Activated T-helper 2 cell treated with anti-CD3 and anti-CD28 coated beads, Interferon-gamma antibody, Interleukin-2, Interleukin-4, amounts not matched to agents 10 μg/mL and 5 μg/mL and 100 μg/mL, durations not matched to agents 14 hours and 24 hours and 36 hours (primary cell): ENCODE results near the gene EVA1B. TPM values are rescaled to one million over a fixed set of nuclear protein-coding genes. Genes with fewer than 3 reads are reported as not detected.
A peak's percentile ranks its signal among the peaks of the same experiment; 100 is the strongest.

Experiments used
- DNase-seq: peaks from one replicate; pipeline ENCODE4 v3.0.0; 2021; ENCODE audit warnings: low spot score
- H3K27ac Mint-ChIP-seq: one replicate; pipeline ENCODE4 v1.8.0; 2021; ENCODE audit warnings: mixed read lengths
- H3K27me3 Mint-ChIP-seq: one replicate; pipeline ENCODE4 v1.8.0; 2021; ENCODE audit warnings: low read depth, mixed read lengths
- H3K36me3 Mint-ChIP-seq: one replicate; pipeline ENCODE4 v1.8.0; 2021; ENCODE audit warnings: low read depth, mixed read lengths
- H3K4me1 Mint-ChIP-seq: one replicate; pipeline ENCODE4 v1.8.0; 2021; ENCODE audit warnings: low read depth, mixed read lengths
- H3K4me3 Mint-ChIP-seq: one replicate; pipeline ENCODE4 v1.8.0; 2021; ENCODE audit warnings: low read depth, mild to moderate bottlenecking, moderate library complexity, mixed read lengths
- H3K9me3 Mint-ChIP-seq: one replicate; pipeline ENCODE4 v1.8.0; 2021; ENCODE audit warnings: mixed read lengths
- intact Hi-C: fragments of 100-400 bp; cut with micrococcal nuclease; formaldehyde crosslinking; loops from one replicate; pipeline ENCODE4 v1.15.1; 2023
- total RNA-seq: library from RNA; stranded (reverse); gene quantifications from 2 replicates; pipeline ENCODE4 v1.2.3, GENCODE V29; 2022

The EVA1B gene
- total RNA-seq: 10.7 and 11.0 TPM in 2 replicates

- intact Hi-C loops: loop anchor here (1.0 to 5.0 kb wide), 2 partner anchors 17 to 44 kb away; partner anchors contain the start of gene SH3D21
- H3K27ac Mint-ChIP-seq: peak within 1 kb of the TSS; percentile 55
- peaks cover 4% of the 10 kb centered on the region for H3K36me3 Mint-ChIP-seq
- no peaks in the 10 kb centered on the region for H3K27me3 Mint-ChIP-seq
- peaks cover 22% of the 10 kb centered on the region for H3K4me1 Mint-ChIP-seq
- H3K9me3 Mint-ChIP-seq: no peaks in the 10 kb centered on the region
- H3K4me3 Mint-ChIP-seq: peak within 1 kb of the TSS; percentile 75
- DNase-seq: peak; percentile 57
These were observed at the start of gene EVA1B for GRCh38 chr1:36323636-36324352. Gene EVA1B, minus strand, starts transcription at chr1:36323645. Its CDS starts 608 bp downstream, at chr1:36323037.

GRCh38 chr1:36372617-36373016 is 49.2 kb upstream of the EVA1B start:
- Mint-ChIP-seq H3K4me3 (no peak overlapping the region), H3K9me3 (no peaks in the 10 kb centered on the region), H3K27me3 (no peaks in the 10 kb centered on the region), H3K36me3 (peaks cover 5% of the 10 kb centered on the region), H3K4me1 (peaks cover 47% of the 10 kb centered on the region), H3K27ac (no peak overlapping the region)
- DNase-seq: no peak
- intact Hi-C loops: no loop called here

DNA sequence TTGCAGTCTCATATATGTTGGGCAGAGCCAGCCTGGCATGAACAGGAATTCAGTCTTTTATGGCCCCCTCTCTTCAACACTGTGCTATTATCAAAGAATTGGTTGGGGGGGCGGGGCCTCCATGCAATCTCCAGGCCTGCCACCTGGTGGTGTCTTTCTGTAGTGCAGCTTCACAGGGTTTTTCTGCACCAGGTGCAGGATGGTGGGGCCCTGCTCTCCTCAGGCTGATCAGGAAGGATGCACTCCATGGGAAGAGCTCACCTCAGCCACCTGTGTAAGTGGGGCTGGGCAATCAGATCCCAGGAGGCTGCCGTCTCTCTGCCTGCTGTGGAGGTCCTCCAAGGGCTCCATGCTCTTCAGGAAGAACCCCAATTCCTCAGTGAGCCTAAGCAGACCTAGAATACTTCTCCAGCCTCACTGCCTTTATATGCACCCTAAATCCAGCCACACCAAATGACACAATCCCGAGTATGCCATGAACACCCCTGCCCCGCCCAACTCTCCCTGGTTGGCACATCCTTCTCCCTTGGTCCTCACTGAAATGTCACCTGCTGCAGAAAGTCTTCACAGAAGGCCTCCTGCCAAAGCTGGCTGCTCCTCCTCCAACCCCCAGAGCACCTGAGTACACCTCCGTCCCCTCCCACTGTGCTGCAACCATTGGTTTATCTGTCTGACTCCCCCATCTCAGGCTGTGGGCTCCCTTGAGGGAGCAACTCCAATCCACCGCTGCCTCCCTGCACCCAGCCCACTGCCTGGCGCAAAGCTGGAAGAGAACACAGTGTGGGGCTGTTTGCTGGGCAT is 45.8 kb upstream of the EVA1B start:
- Mint-ChIP-seq H3K4me1 (peaks cover 50% of the 10 kb centered on the region), H3K4me3 (no peak overlapping the region), H3K9me3 (no peaks in the 10 kb centered on the region), H3K27me3 (no peaks in the 10 kb centered on the region), H3K27ac (no peak overlapping the region), H3K36me3 (peaks cover 10% of the 10 kb centered on the region)
- peak; percentile 73 for DNase-seq
- intact Hi-C loops: loop anchor here (2.0 to 5.0 kb wide), 2 partner anchors 47 to 52 kb away; partner anchors contain the start of gene EVA1B

DNA sequence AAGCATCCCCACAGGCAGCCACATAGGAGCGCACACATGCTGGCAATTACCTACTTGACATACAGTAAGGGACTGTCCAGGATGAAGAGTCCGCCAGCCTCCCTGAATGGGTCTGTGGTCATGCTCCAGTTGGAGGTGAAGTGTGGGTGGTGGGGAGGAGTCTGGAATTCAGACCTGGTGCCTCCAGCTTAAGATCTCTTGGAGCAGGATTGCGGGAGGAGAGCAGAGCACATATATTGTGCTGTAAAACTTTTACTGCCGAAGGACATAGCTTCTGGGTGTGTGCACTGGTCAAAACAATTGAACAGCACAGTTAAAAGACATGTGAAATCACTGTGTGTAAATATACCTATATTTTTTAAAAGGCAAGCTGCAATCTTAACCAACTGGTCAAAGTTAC is 44.4 kb upstream of the EVA1B start:
- H3K27ac Mint-ChIP-seq: peak overlapping the region; percentile 67
- H3K4me1 Mint-ChIP-seq: peaks cover 36% of the 10 kb centered on the region
- peaks cover 7% of the 10 kb centered on the region for H3K36me3 Mint-ChIP-seq
- H3K4me3 Mint-ChIP-seq: no peak overlapping the region
- H3K9me3 Mint-ChIP-seq: no peaks in the 10 kb centered on the region
- intact Hi-C loops: loop anchor here (1.0 to 5.0 kb wide), 3 partner anchors 25 to 53 kb away; partner anchors contain the start of gene EVA1B
- no peaks in the 10 kb centered on the region for H3K27me3 Mint-ChIP-seq
- no peak for DNase-seq

DNA sequence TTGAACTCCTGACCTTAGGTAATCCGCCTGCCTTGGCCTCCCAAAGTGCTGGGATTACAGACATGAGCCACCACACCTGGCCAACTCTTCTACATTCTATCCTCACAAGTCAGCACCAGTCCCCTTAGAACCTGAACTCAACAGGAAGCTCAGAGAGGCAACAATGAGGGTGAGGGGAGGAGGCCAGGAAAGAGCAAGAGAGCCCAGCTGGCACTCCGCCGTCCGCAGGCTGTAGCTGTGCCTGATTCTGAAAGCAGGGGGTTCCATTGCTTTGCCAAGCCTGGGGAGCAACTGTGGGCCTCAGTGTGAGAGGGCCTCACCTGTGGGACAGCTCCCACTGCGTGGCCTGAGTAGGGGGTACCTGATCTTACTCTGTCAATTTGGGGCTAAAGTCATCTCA is 43.6 kb upstream of the EVA1B start:
- Mint-ChIP-seq H3K36me3 (peaks cover 9% of the 10 kb centered on the region), H3K9me3 (no peaks in the 10 kb centered on the region), H3K4me3 (no peak overlapping the region), H3K27me3 (no peaks in the 10 kb centered on the region), H3K4me1 (peaks cover 35% of the 10 kb centered on the region), H3K27ac (peak overlapping the region; percentile 67)
- intact Hi-C loops: loop anchor here (5.0 kb wide), 1 partner anchor 45 kb away; the partner anchor contains the start of gene EVA1B
- DNase-seq: no peak

GRCh38 chr1:36366091-36366661 is 42.7 kb upstream of the EVA1B start:
- no peak overlapping the region for H3K4me3 Mint-ChIP-seq

GRCh38 chr1:36365381-36365780 is 41.9 kb upstream of the EVA1B start:
- intact Hi-C loops: loop anchor here (5.0 kb wide), 1 partner anchor 43 kb away; the partner anchor contains the start of gene EVA1B
- H3K9me3 Mint-ChIP-seq: no peaks in the 10 kb centered on the region
- peaks cover 35% of the 10 kb centered on the region for H3K4me1 Mint-ChIP-seq

More at GRCh38 chr1:36366091-36366661, 42.7 kb upstream of the EVA1B start:
- no peaks in the 10 kb centered on the region for H3K27me3 Mint-ChIP-seq
- peaks cover 13% of the 10 kb centered on the region for H3K36me3 Mint-ChIP-seq
- H3K27ac Mint-ChIP-seq: peak overlapping the region; percentile 89
- DNase-seq: peak; percentile 42
- H3K9me3 Mint-ChIP-seq: no peaks in the 10 kb centered on the region
- peaks cover 35% of the 10 kb centered on the region for H3K4me1 Mint-ChIP-seq
- intact Hi-C loops: loop anchor here (1.0 to 5.0 kb wide), 2 partner anchors 44 to 60 kb away; partner anchors contain the start of genes EVA1B and SH3D21

DNA sequence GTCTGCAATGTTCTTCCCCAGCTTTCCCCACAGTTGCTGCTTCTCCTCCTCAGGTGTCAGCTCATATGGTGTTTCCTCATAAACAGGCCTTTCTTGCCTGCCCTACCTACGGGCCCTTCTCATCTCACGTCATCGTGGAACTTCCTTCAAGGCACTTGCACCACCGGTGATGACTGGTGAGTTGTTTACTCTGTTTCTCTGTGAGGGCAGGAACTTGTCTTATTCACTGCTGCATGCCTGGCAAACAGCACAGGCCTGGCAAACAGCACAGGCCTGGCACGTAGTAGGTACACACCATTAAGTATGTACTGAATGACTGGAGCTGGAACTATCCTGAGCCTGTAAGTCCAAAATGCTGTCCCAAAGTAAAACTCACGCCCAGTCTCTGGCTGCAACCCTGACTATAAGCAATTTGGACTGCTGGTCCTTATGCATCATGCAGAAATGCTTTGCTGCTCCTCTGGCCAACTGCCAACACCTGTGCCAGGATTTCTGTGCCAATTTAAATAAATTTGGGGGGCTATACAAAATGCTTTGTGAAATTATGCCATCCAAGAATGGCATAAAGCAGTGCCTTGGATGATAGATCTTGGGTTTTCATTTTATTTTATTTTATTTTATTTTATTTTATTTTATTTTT is 36.6 kb upstream of the EVA1B start:
- intact Hi-C loops: no loop called here
- Mint-ChIP-seq H3K27me3 (no peaks in the 10 kb centered on the region), H3K4me1 (peaks cover 8% of the 10 kb centered on the region), H3K9me3 (no peaks in the 10 kb centered on the region), H3K27ac (peak overlapping the region; percentile 81), H3K36me3 (peaks cover 47% of the 10 kb centered on the region), H3K4me3 (no peak overlapping the region)
- no peak for DNase-seq

More at GRCh38 chr1:36365381-36365780, 41.9 kb upstream of the EVA1B start:
- Mint-ChIP-seq H3K27ac (no peak overlapping the region), H3K4me3 (no peak overlapping the region), H3K36me3 (peaks cover 16% of the 10 kb centered on the region), H3K27me3 (no peaks in the 10 kb centered on the region)
- no peak for DNase-seq

DNA sequence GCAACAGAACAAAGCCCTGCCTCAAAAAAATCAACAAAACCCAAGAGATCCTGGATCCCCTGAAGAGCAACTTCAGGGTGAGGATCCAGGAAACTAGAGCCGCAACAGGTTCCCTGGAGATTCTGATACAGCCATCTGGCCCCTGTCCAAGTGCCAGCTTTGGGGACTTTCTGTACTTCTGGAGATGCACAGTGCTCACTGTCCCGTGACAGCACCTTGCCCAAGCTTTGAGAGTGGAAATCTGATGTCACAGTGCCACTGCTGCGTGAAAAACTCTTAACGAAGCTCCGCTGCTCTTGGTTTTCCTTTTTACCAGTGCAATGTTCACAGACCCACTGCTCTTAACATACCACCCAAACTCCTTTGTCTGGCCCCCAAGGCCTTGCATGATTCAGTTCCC is 35.9 kb upstream of the EVA1B start:
- Mint-ChIP-seq H3K27ac (peak overlapping the region; percentile 81), H3K4me3 (no peak overlapping the region)
- intact Hi-C loops: no loop called here

DNA sequence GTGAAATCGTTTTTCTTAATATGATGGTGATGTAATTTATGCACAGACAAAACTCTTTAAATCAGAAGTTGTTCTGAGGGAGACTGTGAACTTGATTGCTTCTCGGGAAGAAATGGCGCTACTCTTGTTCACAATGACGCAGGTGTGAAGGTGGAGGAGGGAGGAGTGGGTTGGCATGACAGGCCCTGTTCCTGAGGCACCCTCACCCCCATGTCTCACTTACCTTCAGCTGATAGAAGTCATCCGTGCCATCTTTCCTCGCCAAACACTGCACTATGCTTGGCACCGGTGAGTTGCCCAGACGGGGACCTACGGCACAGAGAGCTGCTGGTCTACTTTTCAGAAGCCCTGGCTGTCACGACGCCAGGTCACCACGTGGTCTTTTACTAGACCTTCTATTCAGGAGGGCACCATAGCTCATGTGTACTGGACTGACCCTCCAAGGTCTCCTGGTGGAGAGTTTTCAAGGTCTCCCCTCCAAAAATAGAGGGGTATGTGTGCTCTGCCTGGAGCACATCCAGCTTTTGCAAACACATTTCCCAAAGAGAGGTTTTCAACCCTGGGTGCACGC is 35.2 kb upstream of the EVA1B start:
- Mint-ChIP-seq H3K9me3 (no peaks in the 10 kb centered on the region), H3K27me3 (no peaks in the 10 kb centered on the region), H3K4me1 (peaks cover 8% of the 10 kb centered on the region), H3K4me3 (no peak overlapping the region), H3K36me3 (peaks cover 53% of the 10 kb centered on the region), H3K27ac (peak overlapping the region; percentile 81)
- no peak for DNase-seq
- intact Hi-C loops: no loop called here

More for the DNA sequence above, 35.9 kb upstream of the EVA1B start:
- Mint-ChIP-seq H3K9me3 (no peaks in the 10 kb centered on the region), H3K36me3 (peaks cover 51% of the 10 kb centered on the region), H3K27me3 (no peaks in the 10 kb centered on the region), H3K4me1 (peaks cover 8% of the 10 kb centered on the region)
- no peak for DNase-seq

GRCh38 chr1:36355811-36356210 is 32.4 kb upstream of the EVA1B start:
- Mint-ChIP-seq H3K9me3 (no peaks in the 10 kb centered on the region), H3K27ac (no peak overlapping the region), H3K27me3 (no peaks in the 10 kb centered on the region), H3K4me1 (peaks cover 13% of the 10 kb centered on the region), H3K4me3 (no peak overlapping the region), H3K36me3 (peaks cover 47% of the 10 kb centered on the region)
- no peak for DNase-seq
- intact Hi-C loops: no loop called here

DNA sequence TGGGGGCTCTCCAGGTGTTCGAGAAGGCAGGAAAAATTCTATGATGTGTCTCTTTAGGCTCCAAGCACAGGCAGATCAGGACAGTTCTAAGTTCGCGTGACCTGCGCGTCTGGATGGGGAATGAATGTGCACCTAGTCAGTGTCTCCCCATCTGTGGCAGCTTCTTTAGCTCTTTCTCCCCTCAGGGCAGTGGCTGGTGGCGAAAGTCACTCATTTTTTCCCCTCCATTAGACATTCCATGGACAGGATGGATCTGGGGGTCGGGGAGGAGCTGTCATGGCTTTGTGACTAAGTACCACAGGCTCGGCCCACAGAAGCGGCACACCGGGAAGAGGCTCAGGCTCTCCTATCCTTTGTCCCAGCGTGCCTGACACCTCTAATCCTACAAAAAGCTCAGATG is 31.0 kb upstream of the EVA1B start:
- Mint-ChIP-seq H3K27me3 (no peaks in the 10 kb centered on the region), H3K4me3 (no peak overlapping the region), H3K4me1 (peaks cover 9% of the 10 kb centered on the region), H3K36me3 (peaks cover 38% of the 10 kb centered on the region), H3K9me3 (no peaks in the 10 kb centered on the region), H3K27ac (no peak overlapping the region)
- no peak for DNase-seq
- intact Hi-C loops: no loop called here
